ENCODE measurements around the gene SIK3. TPM values are rescaled to one million over a fixed set of nuclear protein-coding genes. Genes with fewer than 3 reads are reported as not detected.
A peak's percentile ranks its signal among the peaks of the same experiment; 100 is the strongest.

The SIK3 gene
- total RNA-seq, 1 donor from 2014 or later, result 19.5 TPM

DNA sequence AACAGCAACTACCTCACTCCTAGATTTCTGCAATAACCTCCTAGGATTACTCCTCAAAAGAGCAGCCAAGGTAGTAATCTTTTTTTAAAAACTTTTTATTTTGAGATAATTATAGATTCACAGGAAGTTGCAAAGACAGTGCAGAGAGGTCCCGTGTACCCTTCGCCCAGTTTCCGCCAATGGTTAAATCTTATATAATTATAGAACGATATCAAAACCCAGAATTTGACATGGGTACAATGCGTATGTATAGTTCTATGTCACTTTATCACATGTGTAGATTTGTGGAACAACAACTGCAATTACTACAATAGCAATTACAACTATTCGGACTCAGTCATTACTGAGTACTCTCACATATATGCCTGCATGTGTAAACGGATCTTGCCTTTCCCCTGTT is 166.0 kb downstream of the SIK3 start:
- no peaks in the 10 kb centered on the region for H3K27me3 Mint-ChIP-seq (ENCODE audit: low read depth)
- H3K4me3 Mint-ChIP-seq (ENCODE audit: unreplicated experiment), result no peak overlapping the region
- H3K36me3 Mint-ChIP-seq (ENCODE audit: low read depth), result peaks cover 5% of the 10 kb centered on the region

DNA sequence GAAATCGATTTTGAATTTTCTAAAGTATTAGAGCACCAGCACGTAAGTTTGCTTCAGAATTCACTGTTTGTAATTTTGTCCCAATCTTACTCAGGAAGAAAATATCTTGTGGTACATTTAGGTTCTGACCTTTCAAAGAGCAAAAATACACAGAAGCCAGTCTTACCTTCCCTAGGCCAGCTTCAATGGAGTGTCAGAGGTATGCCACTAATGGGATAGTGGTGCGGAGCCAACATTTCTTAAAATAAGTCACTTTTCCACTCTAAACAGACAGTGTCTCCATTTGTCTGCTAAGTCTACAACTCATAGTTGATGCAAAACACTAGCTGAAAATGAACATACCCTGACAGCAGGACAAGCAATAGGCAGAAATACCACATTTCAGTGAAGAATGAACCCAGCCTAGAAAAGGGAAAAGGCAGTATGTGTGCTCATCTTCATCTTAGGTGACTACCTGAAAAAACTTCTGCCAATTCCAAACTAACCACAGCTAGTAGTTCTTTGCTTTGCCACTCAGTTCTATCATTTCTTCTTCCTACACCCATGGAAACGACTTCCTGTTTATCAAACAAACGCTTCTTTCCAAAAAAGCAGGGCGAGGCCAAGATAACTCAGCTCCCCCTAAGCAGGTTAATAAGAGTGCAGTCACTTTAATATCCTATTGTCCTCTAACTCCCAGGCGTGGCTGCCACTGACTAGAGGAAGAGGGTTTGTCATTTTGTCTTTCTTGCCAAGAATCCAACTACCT is 166.8 kb downstream of the SIK3 start:
- Mint-ChIP-seq H3K4me1 (ENCODE audit: low read depth) (peaks cover 32% of the 10 kb centered on the region), H3K9me3 (ENCODE audit: low read depth) (no peaks in the 10 kb centered on the region), H3K4me3 (ENCODE audit: unreplicated experiment) (no peak overlapping the region), H3K27ac (ENCODE audit: unreplicated experiment) (peak overlapping the region; percentile 53), H3K27me3 (ENCODE audit: low read depth) (no peaks in the 10 kb centered on the region), H3K36me3 (ENCODE audit: low read depth) (peaks cover 4% of the 10 kb centered on the region)
- no peak for DNase-seq (ENCODE audit: low spot score)
- TF ChIP-seq, protein P1, sequence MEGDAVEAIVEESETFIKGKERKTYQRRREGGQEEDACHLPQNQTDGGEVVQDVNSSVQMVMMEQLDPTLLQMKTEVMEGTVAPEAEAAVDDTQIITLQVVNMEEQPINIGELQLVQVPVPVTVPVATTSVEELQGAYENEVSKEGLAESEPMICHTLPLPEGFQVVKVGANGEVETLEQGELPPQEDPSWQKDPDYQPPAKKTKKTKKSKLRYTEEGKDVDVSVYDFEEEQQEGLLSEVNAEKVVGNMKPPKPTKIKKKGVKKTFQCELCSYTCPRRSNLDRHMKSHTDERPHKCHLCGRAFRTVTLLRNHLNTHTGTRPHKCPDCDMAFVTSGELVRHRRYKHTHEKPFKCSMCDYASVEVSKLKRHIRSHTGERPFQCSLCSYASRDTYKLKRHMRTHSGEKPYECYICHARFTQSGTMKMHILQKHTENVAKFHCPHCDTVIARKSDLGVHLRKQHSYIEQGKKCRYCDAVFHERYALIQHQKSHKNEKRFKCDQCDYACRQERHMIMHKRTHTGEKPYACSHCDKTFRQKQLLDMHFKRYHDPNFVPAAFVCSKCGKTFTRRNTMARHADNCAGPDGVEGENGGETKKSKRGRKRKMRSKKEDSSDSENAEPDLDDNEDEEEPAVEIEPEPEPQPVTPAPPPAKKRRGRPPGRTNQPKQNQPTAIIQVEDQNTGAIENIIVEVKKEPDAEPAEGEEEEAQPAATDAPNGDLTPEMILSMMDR (IDR thresholded peaks at IDR 0.05), result no peak

More for the DNA sequence above, 166.0 kb downstream of the SIK3 start:
- no peaks in the 10 kb centered on the region for H3K9me3 Mint-ChIP-seq (ENCODE audit: low read depth)
- H3K27ac Mint-ChIP-seq (ENCODE audit: unreplicated experiment), result no peak overlapping the region
- DNase-seq (ENCODE audit: low spot score), result no peak
- peaks cover 32% of the 10 kb centered on the region for H3K4me1 Mint-ChIP-seq (ENCODE audit: low read depth)
- TF ChIP-seq, protein P1 (IDR thresholded peaks at IDR 0.05), result no peak

DNA sequence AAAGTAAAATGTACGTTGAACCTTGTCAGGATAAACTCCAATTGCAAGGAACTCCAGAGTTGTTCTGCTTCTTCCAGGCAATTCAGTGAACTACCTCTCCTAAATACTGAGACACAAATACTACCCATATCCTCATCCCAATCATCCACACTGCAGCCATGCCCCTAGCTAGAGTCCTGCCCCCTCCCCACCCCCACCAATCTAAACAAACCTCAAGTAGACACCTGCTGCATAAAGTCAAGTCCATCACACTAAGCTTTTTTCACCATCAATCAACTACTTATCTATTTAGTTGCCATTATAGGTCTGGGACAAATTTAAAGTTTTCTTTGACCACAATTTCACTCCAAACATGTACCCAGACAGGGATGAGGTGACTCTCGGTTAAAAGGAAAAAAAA is 167.6 kb downstream of the SIK3 start:
- DNase-seq (ENCODE audit: low spot score), result no peak
- Mint-ChIP-seq H3K36me3 (ENCODE audit: low read depth) (peaks cover 3% of the 10 kb centered on the region), H3K27ac (ENCODE audit: unreplicated experiment) (no peak overlapping the region), H3K4me3 (ENCODE audit: unreplicated experiment) (no peak overlapping the region), H3K27me3 (ENCODE audit: low read depth) (no peaks in the 10 kb centered on the region), H3K9me3 (ENCODE audit: low read depth) (no peaks in the 10 kb centered on the region), H3K4me1 (ENCODE audit: low read depth) (peaks cover 32% of the 10 kb centered on the region)
- TF ChIP-seq, protein P1 (IDR thresholded peaks at IDR 0.05), result no peak

DNA sequence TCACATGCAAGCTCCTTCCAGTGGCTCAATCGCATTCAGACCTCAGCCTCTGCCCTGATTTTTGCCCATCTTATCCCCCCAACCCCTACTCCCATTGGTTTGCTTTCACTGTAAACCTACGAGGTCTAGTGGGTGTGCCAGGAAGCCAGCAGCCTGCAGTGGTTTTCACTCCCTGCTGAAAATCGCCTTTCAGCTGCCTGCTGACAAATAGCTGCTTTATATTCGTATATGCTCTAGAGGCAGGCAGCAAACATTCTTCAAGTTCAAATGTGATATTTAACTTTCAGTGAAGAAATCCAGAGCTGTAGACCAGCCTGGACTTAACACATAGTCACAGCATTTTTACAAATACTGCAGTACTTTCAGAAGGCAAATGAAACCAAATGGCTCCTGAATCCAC is 168.1 kb downstream of the SIK3 start:
- no peaks in the 10 kb centered on the region for H3K9me3 Mint-ChIP-seq (ENCODE audit: low read depth)
- H3K4me1 Mint-ChIP-seq (ENCODE audit: low read depth), result peaks cover 32% of the 10 kb centered on the region
- H3K27me3 Mint-ChIP-seq (ENCODE audit: low read depth), result no peaks in the 10 kb centered on the region
- H3K36me3 Mint-ChIP-seq (ENCODE audit: low read depth), result peaks cover 3% of the 10 kb centered on the region
- TF ChIP-seq, protein P1 (IDR thresholded peaks at IDR 0.05), result no peak
- peak overlapping the region; percentile 18 for H3K27ac Mint-ChIP-seq (ENCODE audit: unreplicated experiment)
- no peak for DNase-seq (ENCODE audit: low spot score)
- no peak overlapping the region for H3K4me3 Mint-ChIP-seq (ENCODE audit: unreplicated experiment)

DNA sequence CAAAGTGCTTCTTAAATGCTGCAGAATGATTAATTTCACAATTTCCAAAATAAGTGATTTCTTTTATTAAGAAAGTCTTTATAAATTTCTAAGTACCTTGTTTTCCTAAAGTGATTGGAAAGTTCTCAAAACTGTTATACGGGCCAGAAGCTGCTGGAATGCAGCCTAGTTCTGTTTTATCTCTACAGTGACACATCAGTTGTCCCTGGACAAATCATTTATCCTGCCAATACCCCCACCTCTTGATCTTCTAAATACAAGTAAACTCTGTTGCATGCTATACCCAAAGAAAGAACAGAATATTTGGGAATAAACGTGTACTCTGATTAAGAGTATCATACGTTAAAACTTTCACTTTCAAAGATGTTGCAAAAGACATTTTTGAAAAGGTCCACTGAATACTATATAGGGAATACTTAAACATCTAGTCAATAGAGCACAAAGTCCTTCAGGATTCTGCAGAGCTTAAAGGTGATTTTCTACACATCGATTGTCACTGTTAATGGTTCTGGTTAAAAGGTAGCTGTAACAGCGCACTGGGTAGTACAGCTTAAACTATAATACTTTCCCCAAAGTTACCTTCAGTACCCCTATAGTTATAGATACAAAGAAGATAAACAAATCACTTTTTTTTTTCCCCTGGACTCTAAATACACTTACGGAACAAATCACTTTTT is 168.7 kb downstream of the SIK3 start:
- Mint-ChIP-seq H3K27ac (ENCODE audit: unreplicated experiment) (no peak overlapping the region), H3K4me3 (ENCODE audit: unreplicated experiment) (no peak overlapping the region), H3K9me3 (ENCODE audit: low read depth) (no peaks in the 10 kb centered on the region), H3K4me1 (ENCODE audit: low read depth) (peaks cover 32% of the 10 kb centered on the region), H3K36me3 (ENCODE audit: low read depth) (peaks cover 5% of the 10 kb centered on the region), H3K27me3 (ENCODE audit: low read depth) (no peaks in the 10 kb centered on the region)
- TF ChIP-seq, protein P1 (IDR thresholded peaks at IDR 0.05), result no peak
- no peak for DNase-seq (ENCODE audit: low spot score)

Data from chondrocyte (in vitro differentiated cells).